Gastrocnemius medialis (tissue), 4 donors: ENCODE measurements around the gene SMG6. TPM values are rescaled to one million over a fixed set of nuclear protein-coding genes. Genes with fewer than 3 reads are reported as not detected.

Experiments used
- ATAC-seq, 2 donors: fragments of 150-250 bp; one replicate each; pipeline ENCODE4 v1.9.1; 2016
- DNase-seq, 2 donors: peaks; one replicate each; pipeline ENCODE4 v3.0.0-alpha.2; 2019
- H3K27ac ChIP-seq, 4 donors: fragments of 200-600 bp; sonication (generic); 1 replicate in 1 of 4; 2 replicates in 3 of 4; pipeline ENCODE4 v1.5.1; 2016 to 2018; ENCODE audit warnings: mild to moderate bottlenecking in 2 of 4, moderate library complexity in 1 of 4
- H3K27me3 ChIP-seq, 3 donors: fragments of 200-600 bp; sonication (generic) in 2 of 3; 1 replicate in 1 of 3; 2 replicates in 2 of 3; pipeline versions ENCODE4 v1.5.1 to v1.6.0; 2016 to 2019; ENCODE audit warnings: mild to moderate bottlenecking in 1 of 3, moderate library complexity in 1 of 3
- H3K36me3 ChIP-seq, 2 donors: fragments of 200-600 bp; sonication (generic) in 1 of 2; one replicate each; pipeline ENCODE4 v1.5.1; 2017 to 2018
- H3K4me1 ChIP-seq, 2 donors: fragments of 200-600 bp; sonication (generic) in 1 of 2; one replicate each; pipeline ENCODE4 v1.5.1; 2016 to 2017; ENCODE audit warnings: mild to moderate bottlenecking in 2 of 2
- H3K4me3 ChIP-seq, 4 donors: fragments of 200-600 bp; sonication (generic) in 3 of 4; 1 replicate in 1 of 4; 2 replicates in 3 of 4; pipeline ENCODE4 v1.5.1; 2016 to 2019; ENCODE audit warnings: mild to moderate bottlenecking in 2 of 4
- H3K9me3 ChIP-seq, 3 donors: fragments of 200-600 bp; sonication (generic) in 2 of 3; 1 replicate in 1 of 3; 2 replicates in 2 of 3; pipeline ENCODE4 v1.5.1; 2016 to 2019
- POLR2A ChIP-seq, 2 donors: fragments of 450-650 bp; IDR thresholded peaks; one replicate each; pipeline ENCODE4 v1.6.1; 2017; ENCODE audit warnings: antibody characterized with exemption in 2 of 2, mild to moderate bottlenecking in 2 of 2, moderate library complexity in 2 of 2
- in situ Hi-C, 4 donors: fragments of 200-750 bp; cut with MboI; loops; one replicate each; pipeline versions ENCODE4 v1.15.0 to v1.8.0; 2017; ENCODE audit warnings: low sequenced_read_pairs in 4 of 4
- intact Hi-C: fragments of 100-400 bp; cut with DNase I; formaldehyde crosslinking; loops from one replicate; pipeline ENCODE4 v1.15.1; 2023; ENCODE audit warnings: low total_unique reads
- total RNA-seq, 4 donors: library from RNA; depleted of rRNA; stranded (reverse); fragments of >200 nt; gene quantifications; one replicate each; pipeline versions ENCODE4 v1.1.0 to v1.2.3, GENCODE V29; 2016
- TF ChIP-seq, protein P1 (sequence below), 5 experiments: fragments of 450-650 bp in 3 of 5; fragments of 200-600 bp in 2 of 5; sonication (generic) in 2 of 5; IDR thresholded peaks in 4 of 5; conservative IDR thresholded peaks in 1 of 5; 1 replicate in 4 of 5; 2 replicates in 1 of 5; pipeline ENCODE4 v1.5.1; 2016 to 2019; ENCODE audit warnings: antibody characterized with exemption in 5 of 5, mild to moderate bottlenecking in 3 of 5, moderate library complexity in 3 of 5

SMG6 gene
- total RNA-seq, 4 donors from 2014 or later: 20.5 to 27.8 (median 23.0) TPM

GRCh38 chr17:2344528-2344927 is 40.9 kb upstream of the SMG6 start:
- in situ Hi-C loops: no loop called here
- no peaks in the 10 kb centered on the region for H3K9me3 ChIP-seq
- no peaks in the 10 kb centered on the region for H3K27me3 ChIP-seq
- H3K4me1 ChIP-seq: peaks cover 11 to 14% of the 10 kb centered on the region in 2 donors
- H3K36me3 ChIP-seq: no peaks in the 10 kb centered on the region
- no peak for DNase-seq
- TF ChIP-seq, protein P1, sequence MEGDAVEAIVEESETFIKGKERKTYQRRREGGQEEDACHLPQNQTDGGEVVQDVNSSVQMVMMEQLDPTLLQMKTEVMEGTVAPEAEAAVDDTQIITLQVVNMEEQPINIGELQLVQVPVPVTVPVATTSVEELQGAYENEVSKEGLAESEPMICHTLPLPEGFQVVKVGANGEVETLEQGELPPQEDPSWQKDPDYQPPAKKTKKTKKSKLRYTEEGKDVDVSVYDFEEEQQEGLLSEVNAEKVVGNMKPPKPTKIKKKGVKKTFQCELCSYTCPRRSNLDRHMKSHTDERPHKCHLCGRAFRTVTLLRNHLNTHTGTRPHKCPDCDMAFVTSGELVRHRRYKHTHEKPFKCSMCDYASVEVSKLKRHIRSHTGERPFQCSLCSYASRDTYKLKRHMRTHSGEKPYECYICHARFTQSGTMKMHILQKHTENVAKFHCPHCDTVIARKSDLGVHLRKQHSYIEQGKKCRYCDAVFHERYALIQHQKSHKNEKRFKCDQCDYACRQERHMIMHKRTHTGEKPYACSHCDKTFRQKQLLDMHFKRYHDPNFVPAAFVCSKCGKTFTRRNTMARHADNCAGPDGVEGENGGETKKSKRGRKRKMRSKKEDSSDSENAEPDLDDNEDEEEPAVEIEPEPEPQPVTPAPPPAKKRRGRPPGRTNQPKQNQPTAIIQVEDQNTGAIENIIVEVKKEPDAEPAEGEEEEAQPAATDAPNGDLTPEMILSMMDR (IDR thresholded peaks at IDR 0.05 in 4 of 5, conservative IDR thresholded peaks at IDR 0.05 in 1 of 5): no peak
- no peak for TF ChIP-seq POLR2A (IDR thresholded peaks at IDR 0.05)
- H3K27ac ChIP-seq: no peak overlapping the region
- intact Hi-C loops: no loop called here
- H3K4me3 ChIP-seq: no peak overlapping the region
- ATAC-seq: no peak

GRCh38 chr17:2343421-2343820 is 39.8 kb upstream of the SMG6 start:
- no peak for ATAC-seq
- no peaks in the 10 kb centered on the region for H3K9me3 ChIP-seq
- no peak overlapping the region for H3K27ac ChIP-seq
- in situ Hi-C loops (no loop called here), intact Hi-C loops (no loop called here)
- H3K36me3 ChIP-seq: no peaks in the 10 kb centered on the region
- peaks cover 10 to 11% of the 10 kb centered on the region in 2 donors for H3K4me1 ChIP-seq
- no peaks in the 10 kb centered on the region for H3K27me3 ChIP-seq
- no peak for DNase-seq
- TF ChIP-seq POLR2A (IDR thresholded peaks at IDR 0.05): no peak
- TF ChIP-seq, protein P1 (IDR thresholded peaks at IDR 0.05 in 4 of 5, conservative IDR thresholded peaks at IDR 0.05 in 1 of 5): no peak
- H3K4me3 ChIP-seq: no peak overlapping the region

DNA sequence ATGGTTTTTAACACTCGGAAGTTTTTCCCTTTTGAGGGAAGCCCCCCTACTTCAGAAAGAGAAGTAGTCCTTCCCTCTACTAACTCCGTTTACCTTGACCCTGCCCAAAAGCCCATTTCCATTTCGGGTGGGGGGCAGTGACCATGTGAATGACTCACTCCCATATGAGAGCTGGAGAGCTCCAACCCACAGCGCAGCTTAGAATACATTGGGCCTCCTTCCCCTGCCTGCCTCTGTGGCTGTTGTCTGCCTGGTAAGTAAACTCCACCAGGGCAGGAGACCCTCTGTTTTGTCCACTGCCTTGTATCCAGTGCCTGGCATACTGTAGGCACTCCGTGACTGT is 34.7 kb upstream of the SMG6 start:
- Histone ChIP-seq H3K36me3 (peaks cover 4 to 20% of the 10 kb centered on the region in 2 donors), H3K27ac (peak overlapping the region; percentile 87 to 94 (median 92)), H3K4me3 (peak overlapping the region; percentile 71 to 90 (median 82)), H3K9me3 (no peaks in the 10 kb centered on the region), H3K27me3 (no peaks in the 10 kb centered on the region), H3K4me1 (peaks cover 14 to 27% of the 10 kb centered on the region in 2 donors)
- no peak for ATAC-seq
- in situ Hi-C loops: no loop called here
- no peak for DNase-seq
- intact Hi-C loops: loop anchor here (5.0 kb wide), 2 partner anchors 64 to 286 kb away; partner anchors contain the start of gene MNT
- no peak for TF ChIP-seq POLR2A (IDR thresholded peaks at IDR 0.05)
- TF ChIP-seq, protein P1 (IDR thresholded peaks at IDR 0.05 in 4 of 5, conservative IDR thresholded peaks at IDR 0.05 in 1 of 5): no peak

DNA sequence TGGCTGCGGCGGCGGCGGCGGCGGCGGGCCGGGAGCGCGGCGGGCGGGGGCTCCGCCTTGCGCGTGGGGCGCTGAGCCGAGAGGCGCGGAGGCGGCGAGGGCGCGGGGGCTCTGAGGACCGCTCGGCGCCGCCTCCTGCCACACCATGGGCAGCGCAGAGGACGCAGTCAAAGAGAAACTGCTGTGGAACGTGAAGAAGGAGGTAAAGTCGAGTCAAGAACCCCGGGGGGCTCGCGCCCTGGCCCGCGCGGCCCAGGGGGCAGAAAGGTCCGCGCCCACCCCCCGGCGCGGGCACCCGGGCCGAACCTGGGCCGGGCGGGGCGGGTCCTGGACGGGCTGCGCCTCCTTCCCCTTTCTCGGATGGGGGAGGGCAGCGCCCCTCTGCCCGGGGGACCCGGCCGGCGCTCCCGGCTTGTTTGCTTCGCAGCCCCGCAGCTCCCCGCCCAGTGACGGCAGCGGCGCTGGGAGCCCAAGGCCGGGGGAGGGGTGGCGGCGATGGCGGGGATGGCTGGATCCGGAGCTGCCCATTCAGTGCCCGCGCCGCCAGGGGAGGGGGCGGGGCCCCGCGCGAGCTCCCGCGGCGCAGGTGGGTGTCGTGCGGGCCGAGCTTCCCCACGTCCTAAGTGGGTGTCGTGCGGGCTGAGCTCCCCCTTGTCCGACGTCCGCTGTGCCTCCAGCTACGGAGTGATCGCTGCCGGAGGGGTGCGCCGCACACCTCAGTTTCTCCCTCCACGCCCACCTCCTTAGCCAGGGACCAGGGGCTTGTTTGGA is 34.1 kb upstream of the SMG6 start:
- Histone ChIP-seq H3K27me3 (no peaks in the 10 kb centered on the region), H3K27ac (peak overlapping the region; percentile 87 to 94 (median 92)), H3K9me3 (no peaks in the 10 kb centered on the region), H3K36me3 (peaks cover 5 to 26% of the 10 kb centered on the region in 2 donors), H3K4me1 (peaks cover 14 to 27% of the 10 kb centered on the region in 2 donors), H3K4me3 (peak overlapping the region; percentile 71 to 90 (median 82))
- ATAC-seq: peak; percentile 57
- peak; percentile 52 to 56 for TF ChIP-seq POLR2A (IDR thresholded peaks at IDR 0.05)
- TF ChIP-seq, protein P1 (IDR thresholded peaks at IDR 0.05 in 4 of 5, conservative IDR thresholded peaks at IDR 0.05 in 1 of 5): peak in 1 of 5 experiments; percentile 11
- in situ Hi-C loops: no loop called here
- DNase-seq: peak; percentile 44 to 64
- intact Hi-C loops: loop anchor here (2.0 to 5.0 kb wide), 3 partner anchors 15 to 285 kb away; partner anchors contain the start of gene MNT
